ENCODE data around the gene UGT1A8.
"Not testable (repeated sequence)": the region's sequence is repeated elsewhere in the genome, so short reads cannot be mapped to it uniquely, and the experiment has no call there.

The UGT1A8 gene

GRCh38 chr2:233617476-233617875 lies at the start of gene UGT1A8:
TSS of gene UGT1A8 (plus strand) at chr2:233617633. CDS start at chr2:233617708, 75 bp downstream.
- not testable (repeated sequence) for H3K36me3 Mint-ChIP-seq, H3K4me3 Mint-ChIP-seq, H3K27ac Mint-ChIP-seq, ATAC-seq, H3K4me1 Mint-ChIP-seq
- Mint-ChIP-seq H3K9me3 (peaks cover 15% of the 10 kb centered on the region), H3K27me3 (peaks cover 42% of the 10 kb centered on the region)

GRCh38 chr2:233571001-233571400 lies 46.4 kb upstream of the UGT1A8 start:
- Mint-ChIP-seq H3K4me1 (no peaks in the 10 kb centered on the region), H3K27ac (no peak overlapping the region), H3K4me3 (no peak overlapping the region), H3K27me3 (no peaks in the 10 kb centered on the region), H3K9me3 (no peaks in the 10 kb centered on the region), H3K36me3 (no peaks in the 10 kb centered on the region)
- ATAC-seq = no peak

- H3K27me3 Mint-ChIP-seq = no peaks in the 10 kb centered on the region
- no peak overlapping the region for H3K4me3 Mint-ChIP-seq
- H3K27ac Mint-ChIP-seq = no peak overlapping the region
- H3K4me1 Mint-ChIP-seq = no peaks in the 10 kb centered on the region
- H3K9me3 Mint-ChIP-seq = no peaks in the 10 kb centered on the region
- H3K36me3 Mint-ChIP-seq = no peaks in the 10 kb centered on the region
- ATAC-seq = no peak
These were observed 46.0 kb upstream of the UGT1A8 start for GRCh38 chr2:233571462-233571861.

GRCh38 chr2:233572468-233572867 lies 45.0 kb upstream of the UGT1A8 start:
- no peaks in the 10 kb centered on the region for H3K27me3 Mint-ChIP-seq
- no peak overlapping the region for H3K4me3 Mint-ChIP-seq
- no peaks in the 10 kb centered on the region for H3K36me3 Mint-ChIP-seq
- H3K4me1 Mint-ChIP-seq = no peaks in the 10 kb centered on the region
- H3K27ac Mint-ChIP-seq = no peak overlapping the region
- no peaks in the 10 kb centered on the region for H3K9me3 Mint-ChIP-seq
- ATAC-seq = no peak

GRCh38 chr2:233577341-233577740 lies 40.1 kb upstream of the UGT1A8 start:
- not testable (repeated sequence) for ATAC-seq, H3K4me3 Mint-ChIP-seq, H3K36me3 Mint-ChIP-seq, H3K4me1 Mint-ChIP-seq, H3K27me3 Mint-ChIP-seq, H3K27ac Mint-ChIP-seq, H3K9me3 Mint-ChIP-seq

- not testable (repeated sequence) for ATAC-seq
These were observed 34.0 kb upstream of the UGT1A8 start for GRCh38 chr2:233583217-233583965.

GRCh38 chr2:233584210-233584609 lies 33.2 kb upstream of the UGT1A8 start:
- H3K9me3 Mint-ChIP-seq = no peaks in the 10 kb centered on the region
- no peaks in the 10 kb centered on the region for H3K36me3 Mint-ChIP-seq
- no peak overlapping the region for H3K4me3 Mint-ChIP-seq
- no peak for ATAC-seq
- H3K27me3 Mint-ChIP-seq = peaks cover 17% of the 10 kb centered on the region
- H3K4me1 Mint-ChIP-seq = no peaks in the 10 kb centered on the region
- H3K27ac Mint-ChIP-seq = no peak overlapping the region

More at GRCh38 chr2:233583217-233583965, 34.0 kb upstream of the UGT1A8 start:
- not testable (repeated sequence) for H3K9me3 Mint-ChIP-seq, H3K36me3 Mint-ChIP-seq, H3K4me1 Mint-ChIP-seq, H3K27ac Mint-ChIP-seq
- Mint-ChIP-seq H3K27me3 (peaks cover 17% of the 10 kb centered on the region), H3K4me3 (peak overlapping the region; percentile 36)

GRCh38 chr2:233588400-233588799 lies 29.0 kb upstream of the UGT1A8 start:
- H3K4me3 Mint-ChIP-seq = no peak overlapping the region

GRCh38 chr2:233592706-233593105 lies 24.7 kb upstream of the UGT1A8 start:
- H3K4me3 Mint-ChIP-seq = not testable (repeated sequence)

More at GRCh38 chr2:233588400-233588799, 29.0 kb upstream of the UGT1A8 start:
- no peaks in the 10 kb centered on the region for H3K9me3 Mint-ChIP-seq
- no peaks in the 10 kb centered on the region for H3K36me3 Mint-ChIP-seq
- peaks cover 5% of the 10 kb centered on the region for H3K4me1 Mint-ChIP-seq
- H3K27me3 Mint-ChIP-seq = peaks cover 17% of the 10 kb centered on the region
- H3K27ac Mint-ChIP-seq = no peak overlapping the region
- no peak for ATAC-seq

GRCh38 chr2:233593201-233593600 lies 24.2 kb upstream of the UGT1A8 start:
- Mint-ChIP-seq H3K27me3 (peaks cover 9% of the 10 kb centered on the region), H3K9me3 (no peaks in the 10 kb centered on the region), H3K4me3 (no peak overlapping the region), H3K27ac (no peak overlapping the region), H3K4me1 (peaks cover 21% of the 10 kb centered on the region), H3K36me3 (no peaks in the 10 kb centered on the region)
- peak; percentile 53 for ATAC-seq

More at GRCh38 chr2:233592706-233593105, 24.7 kb upstream of the UGT1A8 start:
- H3K36me3 Mint-ChIP-seq, H3K27ac Mint-ChIP-seq, ATAC-seq, H3K27me3 Mint-ChIP-seq, H3K9me3 Mint-ChIP-seq: not testable (repeated sequence)
- H3K4me1 Mint-ChIP-seq = peaks cover 21% of the 10 kb centered on the region

GRCh38 chr2:233597522-233597921 lies 19.9 kb upstream of the UGT1A8 start:
- H3K4me3 Mint-ChIP-seq = no peak overlapping the region
- peaks cover 2% of the 10 kb centered on the region for H3K36me3 Mint-ChIP-seq
- H3K9me3 Mint-ChIP-seq = no peaks in the 10 kb centered on the region
- no peak for ATAC-seq
- peaks cover 16% of the 10 kb centered on the region for H3K27me3 Mint-ChIP-seq
- H3K4me1 Mint-ChIP-seq = peaks cover 21% of the 10 kb centered on the region
- H3K27ac Mint-ChIP-seq = no peak overlapping the region

GRCh38 chr2:233598952-233599351 lies 18.5 kb upstream of the UGT1A8 start:
- Mint-ChIP-seq H3K27me3 (peaks cover 16% of the 10 kb centered on the region), H3K4me1 (peaks cover 10% of the 10 kb centered on the region), H3K9me3 (no peaks in the 10 kb centered on the region), H3K4me3 (no peak overlapping the region), H3K36me3 (peaks cover 8% of the 10 kb centered on the region), H3K27ac (no peak overlapping the region)
- no peak for ATAC-seq

- H3K27ac Mint-ChIP-seq = no peak overlapping the region
- H3K4me1 Mint-ChIP-seq = peaks cover 6% of the 10 kb centered on the region
- peaks cover 11% of the 10 kb centered on the region for H3K27me3 Mint-ChIP-seq
- ATAC-seq = no peak
- no peaks in the 10 kb centered on the region for H3K9me3 Mint-ChIP-seq
- H3K36me3 Mint-ChIP-seq = peaks cover 8% of the 10 kb centered on the region
- no peak overlapping the region for H3K4me3 Mint-ChIP-seq
These were observed 17.0 kb upstream of the UGT1A8 start for GRCh38 chr2:233600386-233600785.

- Mint-ChIP-seq H3K27me3 (peaks cover 11% of the 10 kb centered on the region), H3K27ac (no peak overlapping the region), H3K9me3 (peaks cover 2% of the 10 kb centered on the region), H3K4me1 (no peaks in the 10 kb centered on the region), H3K36me3 (peaks cover 8% of the 10 kb centered on the region), H3K4me3 (no peak overlapping the region)
- no peak for ATAC-seq
These were observed 15.4 kb upstream of the UGT1A8 start for GRCh38 chr2:233602076-233602475.

GRCh38 chr2:233603520-233603919 lies 13.9 kb upstream of the UGT1A8 start:
- Mint-ChIP-seq H3K27ac (no peak overlapping the region), H3K4me3 (no peak overlapping the region), H3K27me3 (peaks cover 11% of the 10 kb centered on the region), H3K36me3 (peaks cover 8% of the 10 kb centered on the region), H3K4me1 (no peaks in the 10 kb centered on the region), H3K9me3 (peaks cover 2% of the 10 kb centered on the region)
- ATAC-seq = no peak

GRCh38 chr2:233604826-233605225 lies 12.6 kb upstream of the UGT1A8 start:
- Mint-ChIP-seq H3K4me1 (no peaks in the 10 kb centered on the region), H3K4me3 (no peak overlapping the region), H3K9me3 (peaks cover 2% of the 10 kb centered on the region), H3K27ac (no peak overlapping the region), H3K36me3 (peaks cover 8% of the 10 kb centered on the region), H3K27me3 (peaks cover 11% of the 10 kb centered on the region)
- no peak for ATAC-seq
